Spleen (tissue), 7 donors: ENCODE data around the gene CNTNAP2.

Experiments used
- POLR2AphosphoS5 ChIP-seq, 3 donors: sonication (generic); formaldehyde crosslinking; IDR thresholded peaks; one replicate each; pipeline ENCODE4 v1.5.1; 2017; ENCODE audit warnings: antibody characterized with exemption in 3 of 3
- TF ChIP-seq, protein P1 (sequence below), 11 experiments: fragments of 200-600 bp in 7 of 11; fragments of 450-650 bp in 4 of 11; sonication (generic) in 4 of 11; IDR thresholded peaks in 8 of 11; conservative IDR thresholded peaks in 3 of 11; 1 replicate in 7 of 11; 2 replicates in 4 of 11; pipeline versions ENCODE4 v1.4.0 to v1.8.0; 2016 to 2021; ENCODE audit warnings: antibody characterized with exemption in 11 of 11, inconsistent platforms in 4 of 11, mild to moderate bottlenecking in 1 of 11
- donor health status: DM: no; HTN: no; CAD: no; lungs with moderate emphysema.
- donor health status: DM: no; HTN: no; CAD: no.
- donor health status: DM: no; HTN: no; CAD: no.

- TF ChIP-seq, protein P1, sequence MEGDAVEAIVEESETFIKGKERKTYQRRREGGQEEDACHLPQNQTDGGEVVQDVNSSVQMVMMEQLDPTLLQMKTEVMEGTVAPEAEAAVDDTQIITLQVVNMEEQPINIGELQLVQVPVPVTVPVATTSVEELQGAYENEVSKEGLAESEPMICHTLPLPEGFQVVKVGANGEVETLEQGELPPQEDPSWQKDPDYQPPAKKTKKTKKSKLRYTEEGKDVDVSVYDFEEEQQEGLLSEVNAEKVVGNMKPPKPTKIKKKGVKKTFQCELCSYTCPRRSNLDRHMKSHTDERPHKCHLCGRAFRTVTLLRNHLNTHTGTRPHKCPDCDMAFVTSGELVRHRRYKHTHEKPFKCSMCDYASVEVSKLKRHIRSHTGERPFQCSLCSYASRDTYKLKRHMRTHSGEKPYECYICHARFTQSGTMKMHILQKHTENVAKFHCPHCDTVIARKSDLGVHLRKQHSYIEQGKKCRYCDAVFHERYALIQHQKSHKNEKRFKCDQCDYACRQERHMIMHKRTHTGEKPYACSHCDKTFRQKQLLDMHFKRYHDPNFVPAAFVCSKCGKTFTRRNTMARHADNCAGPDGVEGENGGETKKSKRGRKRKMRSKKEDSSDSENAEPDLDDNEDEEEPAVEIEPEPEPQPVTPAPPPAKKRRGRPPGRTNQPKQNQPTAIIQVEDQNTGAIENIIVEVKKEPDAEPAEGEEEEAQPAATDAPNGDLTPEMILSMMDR (IDR thresholded peaks at IDR 0.05 in 8 of 11, conservative IDR thresholded peaks at IDR 0.05 in 3 of 11) = no peak
- TF ChIP-seq POLR2AphosphoS5 (IDR thresholded peaks at IDR 0.05) = no peak
Measured at GRCh38 chr7:146216396-146217041, 99.9 kb downstream of the CNTNAP2 start.
